MCF 10A (cell line): ENCODE results near the gene ABCB10. TPM values are rescaled to one million over a fixed set of nuclear protein-coding genes. Genes with fewer than 3 reads are reported as not detected.

ENCODE experiments used
- BruUV-seq: library from RNA; stranded (reverse); fragments of 400-500 nt; replicated peaks from 2 replicates; lab custom pipeline; 2021; lab: Mats Ljungman, UMichigan
- CTCF ChIA-PET: fragments of 300-600 bp; sonication (Branson Sonifier 250); formaldehyde crosslinking; extraction: SDS; loops from one replicate; lab custom pipeline; 2021; ENCODE audit warnings: antibody characterized with exemption, inconsistent platforms; lab: Yijun Ruan, JAX
- POLR2A ChIA-PET: fragments of 300-600, 350-650 bp; sonication (Branson Sonifier 250); formaldehyde crosslinking; extraction: SDS; loops from one replicate; lab custom pipeline; 2020; ENCODE audit warnings: antibody characterized with exemption, inconsistent platforms; lab: Yijun Ruan, JAX
- DNase-seq: peaks from one replicate; pipeline ENCODE4 v3.0.0-alpha.2; 2018; ENCODE audit not compliant: unreplicated experiment
- H3K27ac Mint-ChIP-seq: one replicate; pipeline ENCODE4 v1.8.0; 2022; ENCODE audit warnings: mild to moderate bottlenecking, low read depth, mixed read lengths; ENCODE audit not compliant: unreplicated experiment
- H3K27me3 Mint-ChIP-seq: one replicate; pipeline ENCODE4 v1.8.0; 2022; ENCODE audit warnings: mixed read lengths; ENCODE audit not compliant: insufficient read depth, unreplicated experiment
- H3K36me3 Mint-ChIP-seq: one replicate; pipeline ENCODE4 v1.8.0; 2022; ENCODE audit warnings: mild to moderate bottlenecking, moderate library complexity, mixed read lengths; ENCODE audit not compliant: insufficient read depth, unreplicated experiment
- H3K4me1 Mint-ChIP-seq: one replicate; pipeline ENCODE4 v1.8.0; 2022; ENCODE audit warnings: mixed read lengths; ENCODE audit not compliant: insufficient read depth, unreplicated experiment
- H3K4me3 Mint-ChIP-seq: one replicate; pipeline ENCODE4 v1.8.0; 2022; ENCODE audit warnings: mild to moderate bottlenecking, moderate library complexity, mixed read lengths; ENCODE audit not compliant: unreplicated experiment
- H3K9me3 Mint-ChIP-seq: one replicate; pipeline ENCODE4 v1.8.0; 2022; ENCODE audit warnings: mixed read lengths; ENCODE audit not compliant: unreplicated experiment
- CTCF ChIP-seq: fragments of 200-600 bp; IDR thresholded peaks from one replicate; pipeline ENCODE4 v1.8.0; 2022; ENCODE audit warnings: antibody characterized with exemption, mild to moderate bottlenecking; ENCODE audit not compliant: unreplicated experiment
- intact Hi-C: fragments of 100-400 bp; cut with micrococcal nuclease; formaldehyde crosslinking; loops from 2 replicates; pipeline ENCODE4 v1.14.1; 2022
- total RNA-seq: library from RNA; stranded (reverse); gene quantifications from 2 replicates; pipeline ENCODE4 v1.2.3, GENCODE V29; 2022

Gene ABCB10
- total RNA-seq, 1 experiment from 2014 or later = 34.8 TPM

DNA sequence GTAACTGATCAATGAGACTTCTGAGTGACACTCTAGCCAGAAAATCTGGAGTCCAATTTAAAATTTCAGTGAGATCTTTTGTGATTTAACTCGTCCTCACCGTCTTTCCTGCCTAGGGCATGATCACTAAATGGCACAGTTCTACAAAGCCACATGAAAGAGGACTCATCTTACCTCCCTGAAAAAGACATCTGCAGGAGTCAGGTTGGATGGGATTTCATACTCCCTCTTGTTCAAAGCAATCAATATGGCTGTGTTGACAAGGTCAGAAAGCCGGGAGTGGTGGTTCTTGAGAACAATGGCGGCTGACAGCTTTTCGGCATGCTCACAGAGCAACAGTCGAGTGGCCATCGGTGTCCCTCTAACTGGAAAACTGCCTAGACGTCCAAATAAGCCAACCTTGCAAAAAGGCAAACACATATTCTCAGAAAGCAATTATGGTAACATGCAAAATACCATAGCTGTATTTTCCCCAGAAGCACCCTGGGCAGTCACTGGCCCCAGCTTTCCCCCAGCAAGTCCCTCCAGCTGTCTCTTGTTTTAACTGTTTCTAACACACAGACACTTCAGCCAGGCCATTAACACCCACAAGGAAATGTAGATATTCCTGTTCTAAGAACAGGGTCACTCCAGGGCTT is 88.0 kb downstream of the ABCB10 start:
- TF ChIP-seq CTCF = no peak
- no peaks in the 10 kb centered on the region for H3K4me1 Mint-ChIP-seq
- no peak overlapping the region for H3K4me3 Mint-ChIP-seq
- intact Hi-C loops = no loop called here
- ChIA-PET CTCF (interaction anchor here (0.6 to 5.0 kb wide), 4 partner anchors 9 to 1660 kb away, joined by 3 to 50 read pairs (median 6); no protein-coding TSS in a partner anchor), POLR2A (interaction anchor here (0.7 kb wide), 1 partner anchor 14 kb away, joined by 3 read pairs; no protein-coding TSS in a partner anchor)
- no peak for DNase-seq
- no peaks in the 10 kb centered on the region for H3K27me3 Mint-ChIP-seq
- no TSS peak for BruUV-seq
- peaks cover 93% of the 10 kb centered on the region for H3K36me3 Mint-ChIP-seq
- H3K27ac Mint-ChIP-seq = no peak overlapping the region
- no peaks in the 10 kb centered on the region for H3K9me3 Mint-ChIP-seq

DNA sequence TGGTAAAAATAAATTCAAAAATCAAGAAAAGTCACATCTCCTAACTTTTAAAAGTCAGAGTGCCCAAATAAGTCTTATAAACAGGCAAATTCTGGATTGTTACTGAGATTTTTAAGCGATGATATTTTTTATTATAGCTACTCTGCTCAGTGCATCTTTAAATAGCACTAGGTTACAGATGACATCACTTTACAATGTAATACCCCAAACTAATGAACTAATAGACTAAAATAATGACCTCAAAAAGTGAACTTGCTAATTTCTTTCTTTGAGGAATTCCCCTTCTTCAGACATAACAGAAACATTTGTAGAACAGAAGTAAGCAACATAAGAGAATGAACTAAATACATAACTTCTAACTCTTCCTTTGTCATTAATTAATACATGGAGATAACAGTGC is 91.6 kb downstream of the ABCB10 start:
- TF ChIP-seq CTCF = no peak
- POLR2A ChIA-PET = no interaction called here

More for the DNA sequence above, 91.6 kb downstream of the ABCB10 start:
- Mint-ChIP-seq H3K36me3 (peaks cover 95% of the 10 kb centered on the region), H3K9me3 (no peaks in the 10 kb centered on the region), H3K27me3 (no peaks in the 10 kb centered on the region), H3K4me1 (no peaks in the 10 kb centered on the region), H3K4me3 (no peak overlapping the region), H3K27ac (no peak overlapping the region)
- DNase-seq = no peak
- CTCF ChIA-PET = interaction anchor here (0.7 to 5.0 kb wide), 6 partner anchors 9 to 213 kb away, joined by 3 to 50 read pairs (median 4); no protein-coding TSS in a partner anchor
- BruUV-seq = no TSS peak
- intact Hi-C loops = no loop called here

Other genes with a start within 250 kb of the ABCB10 start
- 11.3 and 13.2 TPM in 2 replicates for gene CCSAP, start 215.7 kb downstream of the ABCB10 start, total RNA-seq
- gene ACTA1, start 124.6 kb downstream of the ABCB10 start, total RNA-seq = 0.42 TPM in 1 of 2 replicates, not detected in the other
- 65.2 and 67.3 TPM in 2 replicates for gene NUP133, start 50.4 kb downstream of the ABCB10 start, total RNA-seq
- 31.8 and 37.6 TPM in 2 replicates for gene TAF5L, start 67.4 kb upstream of the ABCB10 start, total RNA-seq
- 25.8 and 35.5 TPM in 2 replicates for gene URB2, start 67.5 kb upstream of the ABCB10 start, total RNA-seq